GM18517 (cell line): ENCODE data around the gene ZNF652.

Source experiments
- ATAC-seq: cut with Tn5 transposase; IDR thresholded peaks from one replicate; pipeline ENCODE4 v1.9.1; 2021; ENCODE audit warnings: mild to moderate bottlenecking, moderate library complexity; ENCODE audit not compliant: unreplicated experiment

The ZNF652 gene

DNA sequence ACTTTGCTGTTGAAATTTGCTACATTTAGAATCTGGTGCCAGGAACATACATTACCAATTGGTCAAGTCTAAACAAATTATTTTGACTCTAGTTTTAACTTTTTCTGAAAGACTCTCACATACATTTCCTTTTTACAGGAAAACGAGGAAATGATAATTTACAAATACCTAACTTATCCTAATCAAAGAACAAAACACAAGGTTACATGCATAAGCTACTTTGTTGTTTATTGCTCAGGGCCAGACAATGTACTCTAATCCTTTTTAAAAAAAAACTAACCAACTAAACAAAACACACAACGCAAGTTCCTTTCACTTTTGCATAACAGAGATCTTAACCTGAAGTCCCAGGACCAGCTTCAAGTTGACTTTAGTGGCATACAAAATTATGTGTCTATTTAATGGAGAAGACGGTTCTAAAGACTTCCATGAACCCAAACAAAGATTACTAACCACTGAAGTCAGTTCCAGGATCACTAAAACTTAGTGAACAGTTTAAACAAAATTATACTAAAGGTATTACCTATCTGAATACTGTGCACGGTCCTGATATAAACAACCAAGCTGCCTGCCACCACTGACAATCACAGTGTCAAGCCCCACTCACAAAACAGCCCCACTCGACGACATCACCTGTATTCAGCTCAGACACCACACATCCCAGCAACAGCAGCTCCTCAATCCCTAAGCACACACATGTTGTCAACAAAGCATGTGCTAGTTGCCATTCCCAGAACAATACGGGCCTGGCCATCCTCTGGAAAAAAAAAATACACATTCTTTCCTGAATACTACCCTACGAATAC, 1.9 kb downstream of the ZNF652 start:
- ATAC-seq: no peak

DNA sequence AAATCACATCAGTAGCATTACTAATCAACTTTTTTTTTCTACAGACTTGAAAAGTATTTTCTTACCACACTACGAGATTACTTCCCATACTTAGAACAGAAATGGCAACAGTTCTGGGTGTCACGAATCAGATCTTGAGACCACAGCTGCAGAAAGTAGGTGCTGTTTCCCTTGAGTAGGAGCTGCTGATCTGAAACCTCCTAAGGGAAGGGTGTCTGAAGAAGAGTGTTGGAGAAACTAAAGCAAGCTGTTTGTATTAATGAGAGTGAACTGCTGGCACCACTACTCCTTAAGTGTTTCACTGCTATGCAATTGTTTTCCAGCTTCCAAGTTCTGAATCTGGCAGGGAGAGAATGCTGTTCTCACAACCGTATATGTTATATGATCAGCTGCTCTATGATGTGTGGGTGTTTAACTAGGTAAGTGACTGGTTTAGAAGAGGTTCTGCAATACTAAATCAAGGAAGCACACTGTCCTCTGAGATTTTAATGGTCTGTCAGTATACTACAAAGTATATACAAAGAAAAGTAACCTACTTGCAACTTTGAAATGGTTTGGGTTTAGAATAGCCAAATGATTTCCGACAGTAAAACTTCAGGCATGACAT, 3.3 kb downstream of the ZNF652 start:
- peak; percentile 33 for ATAC-seq

GRCh38 chr17:49357516-49357915, 4.5 kb downstream of the ZNF652 start:
- ATAC-seq: no peak

DNA sequence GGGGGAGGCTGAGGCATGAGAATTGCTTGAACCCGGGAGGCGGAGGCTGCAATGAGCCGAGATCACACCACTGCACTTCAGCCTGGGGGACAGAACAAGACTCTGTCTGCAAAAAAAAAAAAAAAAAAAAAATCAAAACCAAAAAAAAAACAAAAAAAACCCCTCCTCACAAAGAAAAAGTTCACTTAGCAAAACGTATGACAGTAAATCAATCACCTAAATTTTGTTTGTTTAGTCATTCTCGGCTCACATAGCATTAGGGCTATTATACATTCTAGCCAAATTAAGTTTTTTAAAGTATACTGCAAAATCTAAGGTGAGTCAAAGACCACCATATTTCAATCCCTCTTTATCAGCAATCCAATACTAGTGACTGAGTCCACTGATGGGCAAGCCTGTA, 5.7 kb downstream of the ZNF652 start:
- ATAC-seq: no peak

DNA sequence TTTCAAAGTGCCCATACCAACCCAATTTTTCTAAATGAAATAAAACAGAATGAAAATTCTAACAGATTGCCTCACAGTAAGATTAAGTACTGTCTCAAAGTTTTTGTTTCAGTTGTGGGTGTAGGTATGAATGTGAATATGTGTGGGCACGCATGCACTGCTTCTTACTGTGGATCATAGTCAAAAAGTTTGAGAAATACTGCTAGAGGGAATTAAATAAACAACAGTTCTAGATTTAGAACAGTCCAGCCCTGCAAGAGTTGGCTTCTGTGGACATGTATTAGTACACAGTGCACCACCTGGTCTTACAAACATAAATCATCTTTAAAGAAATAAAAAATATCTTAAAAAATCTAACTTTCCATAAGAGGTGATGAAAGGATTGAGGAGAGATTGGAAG, 8.4 kb downstream of the ZNF652 start:
- no peak for ATAC-seq

GRCh38 chr17:49352587-49353154, 9.4 kb downstream of the ZNF652 start:
- ATAC-seq: no peak

GRCh38 chr17:49351572-49352140, 10.4 kb downstream of the ZNF652 start:
- ATAC-seq: no peak

DNA sequence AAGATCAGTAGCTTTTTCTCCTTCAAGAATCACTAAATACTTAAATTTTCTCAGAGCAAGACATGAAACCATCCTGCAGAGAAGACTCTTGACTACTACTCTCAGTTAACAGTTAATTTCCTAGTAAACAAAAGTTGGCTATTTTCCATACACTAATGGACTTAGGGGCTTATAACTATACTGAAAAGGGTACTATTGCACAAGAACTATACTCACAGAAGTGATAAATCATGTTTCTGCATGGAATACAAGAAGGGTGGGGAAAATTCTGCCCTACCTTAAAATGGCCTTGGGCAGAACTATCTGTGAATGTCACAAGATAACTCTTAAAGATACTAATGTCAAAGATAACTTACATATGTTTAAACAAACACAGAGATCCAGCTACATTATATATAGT, 12.5 kb downstream of the ZNF652 start:
- no peak for ATAC-seq

- ATAC-seq: no peak
Measured at GRCh38 chr17:49344914-49345313, 17.1 kb downstream of the ZNF652 start.

DNA sequence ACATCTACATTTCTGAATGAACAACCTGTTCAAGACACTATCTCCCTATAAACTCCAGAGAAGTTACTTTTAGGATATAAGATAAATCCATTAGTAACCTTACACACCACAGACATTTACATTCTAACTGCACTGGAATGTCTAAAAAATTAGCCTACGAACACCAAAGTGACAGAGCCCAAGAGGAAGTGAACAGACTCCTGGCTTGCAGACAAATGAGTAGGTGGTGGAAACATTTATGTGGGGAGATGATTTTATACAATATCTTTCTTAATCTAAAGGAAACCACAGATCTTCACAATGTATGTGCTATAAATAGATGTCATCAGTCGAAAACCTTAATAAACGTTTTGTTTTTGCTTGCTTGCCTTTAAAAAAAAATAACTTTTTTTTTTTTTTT, 18.8 kb downstream of the ZNF652 start:
- no peak for ATAC-seq

DNA sequence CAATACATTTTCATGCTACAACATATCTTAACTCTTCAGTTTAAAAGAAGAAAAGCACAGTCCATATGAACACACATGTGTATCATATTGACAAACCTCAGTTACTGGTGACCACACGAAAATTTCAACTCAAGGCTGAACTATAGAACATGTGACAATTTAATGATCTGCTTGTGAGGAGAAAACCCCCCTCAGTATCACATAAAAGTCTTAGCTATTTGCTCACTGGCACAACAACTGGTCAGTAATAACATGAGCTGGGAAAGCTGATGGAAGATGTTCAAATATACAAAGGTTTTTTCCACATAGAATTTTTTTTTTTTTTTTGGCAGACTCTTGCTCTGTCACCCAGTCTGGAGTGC, 19.5 kb downstream of the ZNF652 start:
- peak; percentile 32 for ATAC-seq

GRCh38 chr17:49341356-49341755, 20.7 kb downstream of the ZNF652 start:
- ATAC-seq: no peak

DNA sequence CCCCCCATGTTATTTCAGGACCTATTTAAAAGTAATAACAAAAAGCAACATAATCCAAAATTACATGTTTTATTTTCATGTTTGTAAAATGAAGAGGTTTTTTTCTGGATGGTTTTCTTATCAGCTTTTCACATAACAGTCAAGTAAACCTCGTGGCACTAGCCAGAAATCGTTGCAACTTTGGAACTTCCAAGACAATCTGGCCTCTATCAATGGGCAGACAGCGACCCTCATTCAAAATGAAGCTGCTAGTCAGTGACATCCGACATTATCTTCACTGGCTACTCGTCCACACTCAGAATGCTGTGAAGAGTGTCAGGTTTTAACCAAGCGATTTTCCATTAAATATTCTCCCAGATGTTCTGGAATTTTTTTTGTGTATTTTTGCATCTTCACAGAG, 22.7 kb downstream of the ZNF652 start:
- no peak for ATAC-seq

DNA sequence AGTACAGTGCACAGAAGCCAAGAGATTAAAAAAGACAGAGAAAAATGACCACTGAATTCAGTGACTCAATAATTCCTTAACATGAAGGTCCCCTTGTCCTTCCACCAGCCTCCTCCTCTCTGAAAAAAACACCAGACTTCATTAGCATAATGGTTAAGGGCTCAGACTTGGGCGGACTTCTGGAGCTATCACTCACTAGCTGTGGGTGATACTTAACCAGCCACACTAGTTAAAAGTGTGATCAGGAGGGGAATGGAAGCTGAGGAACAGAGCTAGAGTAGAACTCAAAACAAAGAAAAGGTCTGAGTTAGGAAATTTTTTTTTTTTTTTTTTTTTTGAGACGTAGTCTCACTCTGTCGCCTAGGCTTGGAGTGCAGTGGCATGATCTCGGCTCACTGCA, 23.2 kb downstream of the ZNF652 start:
- ATAC-seq: no peak

DNA sequence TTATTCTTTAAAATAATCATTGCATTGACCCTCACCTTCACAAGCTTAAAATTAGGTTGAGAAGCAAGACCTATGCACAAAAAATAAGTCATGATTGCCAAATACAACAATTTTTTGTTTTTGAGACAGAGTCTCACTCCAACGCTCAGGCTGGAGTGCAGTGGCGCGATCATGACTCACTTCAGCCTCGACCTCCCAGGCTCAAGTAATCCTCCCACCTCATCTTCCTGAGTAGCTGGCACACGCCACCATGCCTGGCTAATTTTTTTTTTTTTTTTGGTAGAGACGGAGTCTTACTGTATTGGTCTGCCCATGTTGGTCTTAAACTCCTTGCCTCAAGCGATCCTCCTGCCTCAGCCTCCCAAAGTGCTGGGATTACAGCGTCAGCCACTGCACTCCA, 24.2 kb downstream of the ZNF652 start:
- ATAC-seq: no peak

DNA sequence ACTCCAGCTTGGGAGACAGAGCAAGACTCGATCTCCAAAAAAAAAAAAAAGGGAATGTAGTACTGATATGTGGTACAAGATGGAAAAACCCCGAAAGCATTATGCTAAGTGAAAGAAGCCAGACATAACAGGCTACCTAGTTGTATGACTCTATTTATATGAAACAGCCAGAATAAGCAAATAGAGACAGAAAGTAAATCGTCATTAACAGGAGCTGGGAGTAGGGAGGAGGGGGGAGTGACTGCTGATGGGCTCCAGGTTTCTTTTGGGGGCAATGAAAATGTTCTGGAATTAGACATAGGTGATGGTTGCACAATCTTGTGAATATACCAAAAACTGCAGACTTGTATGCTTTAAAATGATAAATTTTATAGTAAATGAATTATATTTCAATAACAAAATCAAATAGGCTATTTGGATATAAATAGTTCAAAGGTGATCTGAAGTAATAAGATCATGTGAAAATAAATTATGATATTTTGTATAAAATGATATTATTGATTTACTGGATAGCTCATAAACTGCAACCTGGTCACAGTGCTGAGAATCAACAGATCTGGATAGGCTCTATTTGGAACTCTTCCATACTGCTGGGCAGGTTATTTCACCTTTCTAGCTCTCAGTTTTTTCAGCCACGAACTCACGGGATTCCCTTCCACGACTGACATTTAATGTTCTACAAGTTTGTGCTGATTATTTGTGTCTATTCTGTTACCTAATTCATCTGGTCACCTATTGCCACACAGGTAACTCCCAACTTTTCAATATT, 27.1 kb downstream of the ZNF652 start:
- no peak for ATAC-seq

DNA sequence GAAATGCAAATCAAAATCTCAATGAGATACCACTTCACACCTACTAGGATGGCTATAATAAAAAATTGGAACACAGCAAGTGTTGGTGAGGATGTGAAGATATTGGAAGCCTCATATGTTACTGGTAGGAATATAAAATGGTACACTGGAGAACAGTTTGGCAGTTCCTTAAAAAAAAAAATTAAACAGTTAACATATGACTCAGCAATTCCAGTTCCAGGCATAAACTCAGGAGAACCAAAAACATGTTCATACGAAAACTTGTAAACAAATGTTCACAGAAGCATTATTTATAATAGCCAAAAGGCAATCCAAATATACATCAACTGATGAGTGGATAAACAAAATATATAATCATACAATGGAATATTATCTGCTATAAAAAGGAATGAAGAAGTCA, 28.2 kb downstream of the ZNF652 start:
- no peak for ATAC-seq

- ATAC-seq: no peak
Measured at GRCh38 chr17:49327835-49328784, 33.9 kb downstream of the ZNF652 start.

GRCh38 chr17:49325980-49326379, 36.1 kb downstream of the ZNF652 start:
- no peak for ATAC-seq

- no peak for ATAC-seq
Measured at GRCh38 chr17:49318435-49318965, 43.5 kb downstream of the ZNF652 start.
